Neural crest cell (in vitro differentiated cells): ENCODE results near the gene DNAH9. TPM values are rescaled to one million over a fixed set of nuclear protein-coding genes. Genes with fewer than 3 reads are reported as not detected.

ENCODE experiments used
- DNase-seq: peaks from one replicate; pipeline ENCODE4 v3.0.0; 2021; ENCODE audit warnings: low read depth, mixed read lengths, low spot score
- H3K27ac Mint-ChIP-seq: one replicate; pipeline ENCODE4 v1.8.0; 2021; ENCODE audit warnings: mild to moderate bottlenecking, mixed read lengths; ENCODE audit not compliant: unreplicated experiment
- H3K27me3 Mint-ChIP-seq: 2 replicates; pipeline ENCODE4 v1.8.0; 2021; ENCODE audit warnings: low read depth, mild to moderate bottlenecking, mixed read lengths
- H3K36me3 Mint-ChIP-seq: 2 replicates; pipeline ENCODE4 v1.8.0; 2021; ENCODE audit warnings: low read depth, mild to moderate bottlenecking, mixed read lengths
- H3K4me1 Mint-ChIP-seq: 2 replicates; pipeline ENCODE4 v1.8.0; 2021; ENCODE audit warnings: mixed read lengths
- H3K4me3 Mint-ChIP-seq: one replicate; pipeline ENCODE4 v1.8.0; 2021; ENCODE audit warnings: mild to moderate bottlenecking, mixed read lengths
- H3K9me3 Mint-ChIP-seq: 2 replicates; pipeline ENCODE4 v1.8.0; 2021; ENCODE audit warnings: mixed read lengths
- CTCF ChIP-seq: fragments of 200-600 bp; sonication (generic); conservative IDR thresholded peaks from 2 replicates; pipeline ENCODE4 v1.5.0; 2021; ENCODE audit warnings: antibody characterized with exemption, mild to moderate bottlenecking
- total RNA-seq: library from RNA; stranded (reverse); gene quantifications from 2 replicates; pipeline ENCODE4 v1.2.1, GENCODE V29; 2021

The DNAH9 gene
- total RNA-seq, 1 donor from 2014 or later, result 18.6 TPM

GRCh38 chr17:11813278-11813677 is 215.0 kb downstream of the DNAH9 start:
- Mint-ChIP-seq H3K4me1 (no peaks in the 10 kb centered on the region), H3K4me3 (no peak overlapping the region), H3K9me3 (no peaks in the 10 kb centered on the region), H3K36me3 (no peaks in the 10 kb centered on the region), H3K27me3 (no peaks in the 10 kb centered on the region), H3K27ac (no peak overlapping the region)
- TF ChIP-seq CTCF, result no peak
- DNase-seq, result no peak

DNA sequence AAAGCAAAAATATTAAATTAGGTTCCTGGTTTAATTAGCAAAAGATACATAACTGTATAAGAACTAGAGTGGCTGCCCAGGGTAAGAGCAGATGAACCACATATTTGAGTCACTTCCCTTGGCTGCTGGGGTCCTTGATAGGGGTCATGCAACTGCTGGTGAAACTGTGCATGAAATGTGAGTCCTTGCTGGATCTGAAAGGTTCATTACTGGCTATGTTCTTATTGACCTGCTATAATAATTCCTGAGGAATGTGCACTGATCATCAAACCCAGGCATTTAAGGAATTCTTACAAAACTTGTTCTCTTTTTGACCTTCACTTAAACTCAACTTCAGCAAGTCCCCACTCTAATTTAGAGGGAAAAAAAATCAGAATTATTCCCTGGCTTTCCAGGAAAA is 215.6 kb downstream of the DNAH9 start:
- Mint-ChIP-seq H3K4me1 (no peaks in the 10 kb centered on the region), H3K9me3 (no peaks in the 10 kb centered on the region)

GRCh38 chr17:11814655-11815262 is 216.5 kb downstream of the DNAH9 start:
- Mint-ChIP-seq H3K27me3 (no peaks in the 10 kb centered on the region), H3K4me1 (no peaks in the 10 kb centered on the region), H3K27ac (no peak overlapping the region), H3K36me3 (no peaks in the 10 kb centered on the region), H3K9me3 (no peaks in the 10 kb centered on the region), H3K4me3 (no peak overlapping the region)
- TF ChIP-seq CTCF, result no peak
- no peak for DNase-seq

More for the DNA sequence above, 215.6 kb downstream of the DNAH9 start:
- H3K27me3 Mint-ChIP-seq, result no peaks in the 10 kb centered on the region
- no peak for DNase-seq
- H3K27ac Mint-ChIP-seq, result no peak overlapping the region
- H3K4me3 Mint-ChIP-seq, result no peak overlapping the region
- no peak for TF ChIP-seq CTCF
- H3K36me3 Mint-ChIP-seq, result no peaks in the 10 kb centered on the region

DNA sequence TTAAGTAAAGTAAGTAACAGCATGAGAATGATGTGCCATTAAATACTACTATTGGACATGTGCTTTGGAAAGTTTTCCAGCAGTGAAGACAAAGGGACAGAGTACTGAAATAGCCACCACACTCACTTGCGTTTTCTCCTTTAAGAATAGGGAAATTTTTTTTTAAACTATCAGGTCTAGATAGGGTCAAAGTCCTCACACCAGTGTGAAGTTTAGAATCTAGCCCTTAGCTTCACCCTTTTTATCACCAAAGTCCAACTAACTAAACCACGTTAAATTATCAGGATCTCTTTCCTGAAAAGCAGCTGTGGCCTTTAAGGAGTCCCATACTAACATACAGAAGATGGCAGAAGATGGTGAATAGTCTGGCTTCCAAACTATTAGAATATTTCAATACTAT is 218.1 kb downstream of the DNAH9 start:
- Mint-ChIP-seq H3K27ac (no peak overlapping the region), H3K4me3 (no peak overlapping the region), H3K36me3 (no peaks in the 10 kb centered on the region), H3K4me1 (no peaks in the 10 kb centered on the region), H3K27me3 (no peaks in the 10 kb centered on the region), H3K9me3 (no peaks in the 10 kb centered on the region)
- DNase-seq, result no peak
- no peak for TF ChIP-seq CTCF

DNA sequence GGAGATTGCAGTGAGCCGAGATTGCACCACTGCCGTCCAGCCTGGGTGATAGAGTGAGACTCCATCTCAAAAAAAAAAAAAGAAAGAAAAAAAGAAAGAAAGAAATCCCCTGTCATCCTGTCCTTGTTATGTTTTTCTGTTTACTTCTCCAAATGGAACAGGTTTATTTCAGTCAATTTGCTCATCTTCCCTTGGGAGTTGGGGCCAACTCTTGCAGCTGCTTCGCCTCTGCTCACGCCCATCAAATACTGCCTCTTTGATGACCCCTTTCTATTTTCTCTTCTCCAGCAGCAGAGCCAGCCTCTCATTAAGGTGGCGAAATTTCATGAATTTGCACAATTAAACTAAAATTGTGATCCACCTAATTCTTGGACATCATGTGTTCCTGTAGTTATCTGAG is 225.6 kb downstream of the DNAH9 start:
- Mint-ChIP-seq H3K4me1 (peaks cover 34% of the 10 kb centered on the region), H3K4me3 (no peak overlapping the region), H3K36me3 (peaks cover 13% of the 10 kb centered on the region), H3K9me3 (peaks cover 11% of the 10 kb centered on the region), H3K27ac (no peak overlapping the region), H3K27me3 (no peaks in the 10 kb centered on the region)
- no peak for DNase-seq
- no peak for TF ChIP-seq CTCF
